ENCODE results near the gene MARCHF10. TPM values are rescaled to one million over a fixed set of nuclear protein-coding genes. Genes with fewer than 3 reads are reported as not detected.
A peak's percentile ranks its signal among the peaks of the same experiment; 100 is the strongest.
"Not testable (repeated sequence)": the region's sequence is repeated elsewhere in the genome, so short reads cannot be mapped to it uniquely, and the experiment has no call there.

The MARCHF10 gene
- total RNA-seq, 1 donor from 2014 or later, result not detected

DNA sequence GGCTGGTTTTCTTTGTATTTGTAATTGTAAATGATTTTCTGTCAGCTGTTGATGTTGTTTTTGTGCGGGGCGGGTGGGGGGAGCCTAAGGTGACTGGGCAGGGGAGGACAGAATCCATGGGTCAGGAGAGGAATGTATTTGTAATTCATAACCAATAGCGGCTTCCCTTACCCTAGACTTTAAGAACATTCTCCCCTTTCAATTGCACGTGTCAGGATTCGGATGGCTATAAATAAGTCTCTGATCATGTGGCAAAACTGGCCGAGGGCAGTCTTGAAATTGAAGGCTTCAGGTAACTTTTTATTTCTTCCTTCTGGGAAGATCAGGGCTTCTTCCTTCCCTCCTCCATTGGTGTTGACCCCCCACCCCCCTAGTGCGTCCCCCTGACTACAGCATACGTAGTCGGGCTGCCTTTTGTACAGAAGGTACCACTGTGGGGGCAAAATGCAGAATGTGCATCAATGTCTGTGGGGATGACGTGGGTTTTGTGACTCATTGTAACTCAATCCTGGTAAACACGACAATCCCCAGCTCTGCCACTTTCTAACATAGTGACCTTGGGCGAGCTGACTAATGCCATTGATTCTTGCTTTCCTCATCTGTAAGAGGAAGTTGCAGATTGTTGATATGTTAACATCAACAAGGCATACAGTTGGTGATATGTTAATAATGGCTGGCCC is 16.2 kb downstream of the MARCHF10 start:
- intact Hi-C loops (cut with DNase I), result no loop called here
- no peak for DNase-seq (ENCODE audit: low spot score)

- intact Hi-C loops (cut with DNase I), result no loop called here
- DNase-seq (ENCODE audit: low spot score), result no peak
These were observed 16.8 kb downstream of the MARCHF10 start for GRCh38 chr17:62791235-62791734.

- intact Hi-C loops (cut with DNase I), result no loop called here
These were observed 17.5 kb downstream of the MARCHF10 start for GRCh38 chr17:62790564-62790986.

DNA sequence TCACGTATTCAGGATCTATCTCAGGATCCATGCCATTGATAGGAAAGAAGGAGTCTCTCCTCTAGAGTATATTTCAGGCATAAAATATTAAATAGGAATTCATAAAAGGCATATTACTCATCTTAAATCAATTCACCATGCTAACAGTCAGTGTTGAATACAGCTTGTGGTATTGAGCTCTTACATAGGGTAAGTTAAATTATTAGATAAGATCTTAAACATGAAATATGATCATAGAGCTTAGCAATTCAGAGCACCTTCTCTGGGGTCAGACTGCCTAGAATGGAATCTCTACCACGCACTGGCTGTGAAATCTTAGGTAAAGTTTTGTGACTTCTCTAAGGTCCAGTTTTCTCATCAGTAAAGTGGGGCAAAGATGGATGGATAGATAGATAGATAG is 20.7 kb downstream of the MARCHF10 start:
- intact Hi-C loops (cut with DNase I), result no loop called here

More at GRCh38 chr17:62790564-62790986, 17.5 kb downstream of the MARCHF10 start:
- no peak for DNase-seq (ENCODE audit: low spot score)

DNA sequence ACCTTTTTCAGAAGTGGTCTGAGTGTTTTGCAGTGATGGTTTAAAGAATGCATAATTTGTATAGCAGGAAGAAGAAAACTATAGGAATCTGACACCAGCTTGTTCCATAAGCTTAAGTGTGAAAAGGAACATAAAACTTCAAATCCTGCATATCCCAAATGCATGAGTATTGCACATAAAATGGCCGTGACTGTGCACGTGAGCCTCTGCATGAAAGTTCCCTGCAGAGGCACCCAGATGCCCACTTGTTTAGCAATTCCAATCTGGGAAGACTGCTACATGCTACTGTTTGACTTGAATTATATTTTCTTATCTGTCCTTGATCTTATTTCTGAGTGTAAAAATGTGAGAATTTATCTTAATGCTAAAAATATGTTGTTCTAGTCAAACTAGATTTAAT is 21.5 kb downstream of the MARCHF10 start:
- DNase-seq (ENCODE audit: low spot score), result no peak

More for the DNA sequence above, 20.7 kb downstream of the MARCHF10 start:
- DNase-seq (ENCODE audit: low spot score), result no peak

GRCh38 chr17:62785983-62786382 is 22.1 kb downstream of the MARCHF10 start:
- DNase-seq (ENCODE audit: low spot score); intact Hi-C loops (cut with DNase I): not testable (repeated sequence)

More for the DNA sequence above, 21.5 kb downstream of the MARCHF10 start:
- intact Hi-C loops (cut with DNase I), result no loop called here

DNA sequence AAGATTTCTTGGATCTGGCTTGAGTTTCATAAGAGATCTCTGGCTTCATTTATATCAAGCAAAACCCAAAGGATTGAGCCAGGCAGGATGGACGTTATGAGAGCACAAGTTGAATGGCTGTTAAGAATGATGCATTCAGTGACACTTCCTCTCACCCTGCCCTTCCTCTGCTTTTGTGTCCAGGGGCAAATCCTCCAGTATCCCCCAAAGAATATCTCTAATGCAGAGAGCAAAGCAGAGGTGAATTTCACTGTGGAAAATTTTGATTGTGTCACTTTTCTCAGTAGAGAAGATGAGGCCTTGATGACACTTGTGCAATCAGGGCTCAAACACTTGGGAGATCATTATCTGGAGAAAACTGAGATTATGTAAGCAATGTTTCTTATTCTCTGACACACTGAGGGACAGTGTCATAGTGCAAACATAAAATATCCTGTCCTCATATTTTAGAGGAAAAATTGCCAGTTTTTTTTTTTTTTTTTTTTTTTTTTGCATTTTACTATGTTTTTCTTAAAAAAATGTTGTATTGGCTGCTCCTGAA is 25.3 kb downstream of the MARCHF10 start:
- intact Hi-C loops (cut with DNase I), result no loop called here
- DNase-seq (ENCODE audit: low spot score), result no peak

DNA sequence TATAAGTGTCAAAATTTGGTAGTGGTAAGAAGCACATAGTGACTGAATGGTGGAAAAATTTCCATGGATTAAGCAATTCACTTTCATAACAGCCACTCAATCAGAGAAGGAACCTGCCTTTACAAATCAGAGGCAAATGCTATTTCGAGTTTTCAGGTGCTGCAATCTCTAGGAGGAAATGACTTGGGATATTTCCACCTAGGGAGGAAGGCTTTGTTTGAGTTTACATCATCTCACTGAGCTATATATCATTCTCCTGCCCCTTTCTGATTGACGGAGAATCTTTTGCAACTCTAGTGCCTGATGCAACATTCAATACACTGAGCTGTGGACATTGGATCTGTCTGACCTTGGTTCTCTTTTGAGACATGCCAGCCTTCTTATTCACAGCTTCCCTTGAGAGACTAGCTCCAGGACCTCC is 26.3 kb downstream of the MARCHF10 start:
- DNase-seq (ENCODE audit: low spot score), result no peak
- intact Hi-C loops (cut with DNase I), result no loop called here

GRCh38 chr17:62781356-62781755 is 26.8 kb downstream of the MARCHF10 start:
- DNase-seq (ENCODE audit: low spot score), result no peak
- intact Hi-C loops (cut with DNase I), result no loop called here

GRCh38 chr17:62780951-62781350 is 27.2 kb downstream of the MARCHF10 start:
- no peak for DNase-seq (ENCODE audit: low spot score)
- intact Hi-C loops (cut with DNase I), result no loop called here

DNA sequence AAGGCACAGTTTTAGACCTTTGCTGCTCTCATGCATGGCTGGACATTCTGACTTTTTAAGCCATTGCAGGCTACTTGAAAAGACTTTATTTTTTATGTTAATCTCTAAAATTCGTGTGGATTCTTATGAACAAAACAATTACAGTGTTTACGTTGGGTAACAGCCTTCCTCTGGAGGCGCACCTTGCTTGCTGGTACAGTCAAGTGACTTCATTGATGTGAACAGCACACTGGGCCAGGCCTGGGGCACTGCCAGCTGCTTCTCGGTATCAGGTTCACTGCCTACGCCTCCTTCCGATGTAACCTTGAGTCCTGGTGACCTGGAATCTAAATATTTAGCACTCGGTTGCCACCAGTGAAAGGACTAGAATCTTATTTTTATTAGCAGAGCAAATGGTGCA is 27.8 kb downstream of the MARCHF10 start:
- DNase-seq (ENCODE audit: low spot score), result no peak

GRCh38 chr17:62778990-62779681 is 29.0 kb downstream of the MARCHF10 start:
- intact Hi-C loops (cut with DNase I), result no loop called here
- no peak for DNase-seq (ENCODE audit: low spot score)

More for the DNA sequence above, 27.8 kb downstream of the MARCHF10 start:
- intact Hi-C loops (cut with DNase I), result no loop called here

DNA sequence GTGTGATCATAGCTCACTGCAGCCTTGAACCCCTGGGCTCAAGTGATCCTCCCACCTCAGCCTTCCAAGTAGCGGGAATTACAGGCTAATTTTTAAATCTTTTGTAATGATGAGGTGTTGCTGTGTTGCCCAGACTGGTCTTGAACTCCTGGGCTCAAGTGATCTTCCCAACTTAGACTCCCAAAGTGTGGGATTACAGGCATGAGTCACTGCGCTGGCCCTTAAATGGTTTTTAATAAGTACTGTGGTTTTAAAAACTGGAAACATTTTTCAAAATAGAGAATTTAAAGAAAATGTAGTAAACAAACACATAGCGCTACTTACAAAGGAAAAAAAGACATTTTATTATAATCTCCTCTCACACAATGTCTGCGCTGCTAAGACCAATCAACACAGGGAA is 32.2 kb downstream of the MARCHF10 start:
- no peak for DNase-seq (ENCODE audit: low spot score)
- intact Hi-C loops (cut with DNase I), result no loop called here

- DNase-seq (ENCODE audit: low spot score), result no peak
- intact Hi-C loops (cut with DNase I), result no loop called here
These were observed 33.8 kb downstream of the MARCHF10 start for GRCh38 chr17:62774338-62774737.

DNA sequence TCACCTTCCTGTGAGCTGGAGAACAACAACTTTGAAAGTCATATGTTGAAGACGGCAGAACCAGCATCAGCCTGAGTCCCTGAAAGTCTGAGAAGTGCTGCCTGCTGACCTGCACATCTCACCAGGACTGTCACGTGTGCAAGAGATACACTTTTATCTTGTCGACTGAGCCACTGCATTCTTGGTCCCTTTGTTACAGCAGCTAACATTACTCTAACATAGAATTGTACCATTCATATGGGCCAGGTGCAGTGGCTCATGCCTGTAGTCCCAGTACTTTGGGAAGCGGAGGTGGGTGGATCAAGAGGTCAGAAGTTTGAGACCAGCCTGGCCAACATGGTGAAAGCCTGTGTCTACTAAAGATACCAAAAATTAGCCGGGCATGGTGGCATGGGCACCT is 40.1 kb downstream of the MARCHF10 start:
- intact Hi-C loops (cut with DNase I), result no loop called here

DNA sequence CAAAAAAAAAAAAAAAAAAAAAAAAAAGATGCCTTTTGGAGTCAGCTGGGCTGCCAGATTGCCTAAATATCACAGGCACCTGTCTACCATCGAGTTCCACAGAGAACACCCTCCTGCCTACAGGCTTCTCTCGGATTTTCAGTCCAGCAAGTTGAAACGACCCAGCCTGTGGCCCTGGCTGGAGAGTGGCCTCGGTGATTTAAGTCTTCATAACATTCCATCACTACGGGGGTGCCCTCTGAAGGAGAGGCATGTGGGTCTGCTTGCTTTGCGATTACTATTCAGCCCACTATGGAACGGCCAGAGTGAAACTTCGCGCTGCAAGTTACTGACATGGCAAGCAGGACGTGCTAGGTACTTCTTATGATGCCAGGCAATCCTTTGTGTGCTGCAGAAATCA is 42.8 kb downstream of the MARCHF10 start:
- intact Hi-C loops (cut with DNase I), result no loop called here
- DNase-seq (ENCODE audit: low spot score), result peak; percentile 38

More for the DNA sequence above, 40.1 kb downstream of the MARCHF10 start:
- no peak for DNase-seq (ENCODE audit: low spot score)

- intact Hi-C loops (cut with DNase I), result no loop called here
- DNase-seq (ENCODE audit: low spot score), result peak; percentile 68
These were observed 44.1 kb downstream of the MARCHF10 start for GRCh38 chr17:62763891-62764600.

DNA sequence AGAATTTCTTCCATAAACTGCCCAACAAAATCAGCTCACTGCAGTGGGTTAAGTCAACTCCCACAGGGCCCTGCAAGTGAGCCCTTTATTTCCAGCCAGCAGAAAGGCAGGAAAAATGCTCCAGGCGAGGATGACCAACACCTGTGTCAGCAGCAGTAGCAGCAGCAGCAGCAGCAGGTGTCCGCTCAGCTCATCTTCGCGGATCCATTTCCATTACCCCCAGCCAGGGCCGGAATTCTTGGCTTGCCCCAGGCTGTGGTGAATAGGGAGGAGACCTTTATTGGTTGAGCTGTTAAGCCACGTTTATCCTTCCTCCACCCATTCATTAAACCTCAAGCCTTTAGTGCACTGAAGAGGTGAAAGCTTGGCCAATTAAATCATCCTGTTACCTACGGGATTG is 46.2 kb downstream of the MARCHF10 start:
- intact Hi-C loops (cut with DNase I), result no loop called here
- no peak for DNase-seq (ENCODE audit: low spot score)

DNA sequence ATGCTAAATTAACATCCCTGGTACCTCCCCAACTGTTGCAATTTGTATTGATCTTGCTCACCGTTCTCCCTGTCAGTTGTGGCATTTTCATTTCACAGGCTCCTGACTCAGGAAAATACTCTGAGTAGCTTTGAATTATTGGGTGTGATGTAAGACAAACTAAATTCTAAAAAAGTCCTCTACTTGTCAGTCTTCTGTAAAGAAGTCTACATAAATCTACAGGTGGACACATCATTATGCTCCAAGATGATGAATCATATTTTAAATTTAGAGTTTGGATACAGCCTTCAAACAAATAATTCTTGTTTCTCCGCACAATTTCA is 47.2 kb downstream of the MARCHF10 start:
- DNase-seq (ENCODE audit: low spot score), result no peak
- intact Hi-C loops (cut with DNase I), result no loop called here
